Measurements from ENCODE around the gene TMEM164. TPM values are rescaled to one million over a fixed set of nuclear protein-coding genes. Genes with fewer than 3 reads are reported as not detected.

The TMEM164 gene
- total RNA-seq, 1 donor, result 7.3 TPM

DNA sequence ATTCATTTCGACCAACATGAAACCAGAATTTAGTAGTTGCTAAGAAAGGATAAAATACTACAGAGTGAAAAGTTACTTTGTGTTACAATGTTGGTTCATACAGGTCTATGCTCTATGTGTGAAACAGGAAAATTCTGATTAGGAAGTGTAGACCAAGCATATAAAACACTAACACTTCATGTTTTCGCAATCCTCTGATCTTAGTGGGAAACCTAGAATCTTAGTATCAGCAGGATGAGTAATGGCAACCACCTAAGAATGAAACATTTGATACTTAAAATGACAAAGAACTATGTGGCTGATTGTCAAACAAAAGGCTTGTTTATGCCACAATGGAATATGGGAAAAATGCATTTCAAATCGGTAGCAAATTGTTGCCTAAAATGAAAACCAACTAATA lies 198.9 kb downstream of the TMEM164 start:
- TF ChIP-seq, protein P1, sequence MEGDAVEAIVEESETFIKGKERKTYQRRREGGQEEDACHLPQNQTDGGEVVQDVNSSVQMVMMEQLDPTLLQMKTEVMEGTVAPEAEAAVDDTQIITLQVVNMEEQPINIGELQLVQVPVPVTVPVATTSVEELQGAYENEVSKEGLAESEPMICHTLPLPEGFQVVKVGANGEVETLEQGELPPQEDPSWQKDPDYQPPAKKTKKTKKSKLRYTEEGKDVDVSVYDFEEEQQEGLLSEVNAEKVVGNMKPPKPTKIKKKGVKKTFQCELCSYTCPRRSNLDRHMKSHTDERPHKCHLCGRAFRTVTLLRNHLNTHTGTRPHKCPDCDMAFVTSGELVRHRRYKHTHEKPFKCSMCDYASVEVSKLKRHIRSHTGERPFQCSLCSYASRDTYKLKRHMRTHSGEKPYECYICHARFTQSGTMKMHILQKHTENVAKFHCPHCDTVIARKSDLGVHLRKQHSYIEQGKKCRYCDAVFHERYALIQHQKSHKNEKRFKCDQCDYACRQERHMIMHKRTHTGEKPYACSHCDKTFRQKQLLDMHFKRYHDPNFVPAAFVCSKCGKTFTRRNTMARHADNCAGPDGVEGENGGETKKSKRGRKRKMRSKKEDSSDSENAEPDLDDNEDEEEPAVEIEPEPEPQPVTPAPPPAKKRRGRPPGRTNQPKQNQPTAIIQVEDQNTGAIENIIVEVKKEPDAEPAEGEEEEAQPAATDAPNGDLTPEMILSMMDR (IDR thresholded peaks at IDR 0.05; ENCODE audit: insufficient read depth, low read length), result no peak
- H3K4me3 ChIP-seq (ENCODE audit: low read depth, low read length), result no peak overlapping the region
- peak; percentile 6 for DNase-seq (ENCODE audit: low read depth)

DNA sequence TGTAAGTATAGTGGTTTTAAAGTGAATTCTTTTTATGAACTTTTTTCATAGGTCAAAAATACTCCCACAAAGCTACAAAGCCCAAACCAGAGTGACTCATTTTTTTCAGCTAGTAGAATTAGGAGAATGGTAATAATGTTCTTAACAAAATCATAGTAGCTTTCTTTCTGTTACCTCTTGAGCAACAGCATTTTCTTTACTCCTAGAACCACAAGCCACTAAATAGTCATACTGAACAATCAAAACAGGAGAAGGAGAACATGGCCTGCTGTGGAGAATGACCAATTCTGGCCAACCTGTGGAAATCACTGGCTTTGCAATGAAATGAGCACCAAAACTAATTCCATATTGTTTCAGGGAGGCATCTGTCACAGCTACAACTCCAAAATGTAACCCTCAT lies 202.1 kb downstream of the TMEM164 start:
- H3K4me3 ChIP-seq (ENCODE audit: low read depth, low read length), result no peak overlapping the region
- TF ChIP-seq, protein P1 (IDR thresholded peaks at IDR 0.05; ENCODE audit: insufficient read depth, low read length), result no peak
- peak; percentile 59 for DNase-seq (ENCODE audit: low read depth)

DNA sequence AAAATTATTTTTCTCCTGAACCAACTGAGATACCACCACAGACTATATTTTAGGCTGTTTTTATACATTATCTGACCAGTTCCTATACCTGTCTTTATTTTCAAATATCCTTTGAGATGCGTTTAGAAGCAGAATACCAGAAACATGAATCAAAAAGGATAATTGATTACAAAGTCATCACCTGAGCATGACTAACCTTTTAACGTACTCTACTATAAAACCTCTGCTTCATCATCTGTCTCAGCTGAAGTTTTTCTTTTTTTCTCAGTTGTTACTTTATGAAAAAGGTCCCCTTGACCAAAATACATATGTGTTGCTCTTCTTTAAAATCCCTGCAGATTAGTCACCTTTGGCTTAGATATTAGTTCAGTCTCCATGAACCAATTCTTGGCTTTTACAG lies 205.2 kb downstream of the TMEM164 start:
- TF ChIP-seq, protein P1 (IDR thresholded peaks at IDR 0.05; ENCODE audit: insufficient read depth, low read length), result no peak
- no peak for DNase-seq (ENCODE audit: low read depth)
- H3K4me3 ChIP-seq (ENCODE audit: low read depth, low read length), result no peak overlapping the region

DNA sequence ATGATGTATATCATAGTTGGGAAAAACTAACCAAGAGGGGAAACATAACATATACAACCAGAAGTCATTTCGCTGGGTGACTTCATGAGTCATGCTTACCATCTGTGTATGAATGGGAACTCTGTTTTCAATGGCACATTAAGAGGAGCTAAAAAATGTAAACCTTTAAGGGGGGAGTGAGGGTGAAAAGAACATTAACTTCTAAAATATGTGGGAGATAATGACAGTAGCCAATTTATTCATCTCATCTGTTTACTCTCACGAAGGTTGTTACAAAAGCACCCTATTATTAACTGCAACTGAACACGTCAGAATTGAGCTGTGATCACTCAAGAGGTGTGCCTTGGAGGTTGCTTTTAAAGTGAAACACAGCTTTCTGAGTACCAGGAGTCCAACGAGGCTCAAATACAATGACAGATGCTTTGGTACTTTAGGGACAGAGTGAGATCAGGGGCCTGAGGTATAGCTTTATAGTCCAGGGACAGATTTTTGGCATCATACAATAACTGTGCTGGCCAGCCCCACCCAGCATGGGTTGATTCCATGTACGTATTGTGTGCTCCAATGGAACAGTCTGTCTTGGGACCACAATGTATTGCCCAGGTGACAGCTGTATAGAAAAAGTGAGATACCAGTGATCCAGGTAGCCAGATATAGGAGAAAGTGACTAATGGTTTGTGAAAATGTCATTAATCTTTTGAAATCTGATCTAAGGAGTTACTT lies 207.7 kb downstream of the TMEM164 start:
- TF ChIP-seq, protein P1 (IDR thresholded peaks at IDR 0.05; ENCODE audit: insufficient read depth, low read length), result no peak
- H3K4me3 ChIP-seq (ENCODE audit: low read depth, low read length), result no peak overlapping the region
- peak; percentile 71 for DNase-seq (ENCODE audit: low read depth)

DNA sequence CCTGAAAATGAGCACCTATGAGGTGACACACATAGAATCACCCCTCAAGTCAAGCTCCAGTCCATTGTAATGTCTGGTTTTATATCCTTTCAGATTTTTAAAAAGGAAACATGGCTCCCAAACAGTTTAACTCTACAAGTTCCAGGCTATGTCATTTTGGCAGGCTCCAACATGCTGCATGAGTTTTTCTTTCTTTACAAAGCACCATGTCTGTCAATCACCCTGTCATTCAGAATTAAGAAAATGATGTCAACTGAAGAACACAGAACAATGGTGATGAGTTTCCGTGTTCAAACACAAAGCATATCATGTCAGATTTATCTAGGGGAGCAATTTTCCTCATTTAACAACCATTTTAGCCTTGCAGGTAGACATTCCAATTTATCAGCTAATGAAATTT lies 208.4 kb downstream of the TMEM164 start:
- TF ChIP-seq, protein P1 (IDR thresholded peaks at IDR 0.05; ENCODE audit: insufficient read depth, low read length), result no peak

DNA sequence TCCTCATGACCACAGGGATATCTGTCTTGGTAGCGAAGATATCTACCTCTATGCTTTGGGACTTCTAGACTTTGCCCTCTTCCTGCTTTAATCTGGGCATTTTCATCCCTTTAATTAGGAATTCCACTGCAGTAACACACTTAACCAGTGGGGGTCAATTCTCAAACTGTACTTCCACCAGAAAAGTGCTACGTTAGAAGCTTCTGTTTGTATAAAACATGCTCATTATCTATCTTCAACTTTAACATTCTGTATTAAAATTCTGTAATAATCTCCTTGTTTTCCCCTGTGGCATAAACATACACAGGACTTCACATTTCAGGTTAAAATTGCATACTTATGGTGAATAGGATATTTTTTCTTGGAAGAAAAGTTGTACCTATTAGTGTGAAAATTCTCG lies 209.4 kb downstream of the TMEM164 start:
- TF ChIP-seq, protein P1 (IDR thresholded peaks at IDR 0.05; ENCODE audit: insufficient read depth, low read length), result peak; percentile 31
- no peak for DNase-seq (ENCODE audit: low read depth)
- H3K4me3 ChIP-seq (ENCODE audit: low read depth, low read length), result no peak overlapping the region

More for the DNA sequence above, 208.4 kb downstream of the TMEM164 start:
- H3K4me3 ChIP-seq (ENCODE audit: low read depth, low read length), result no peak overlapping the region
- no peak for DNase-seq (ENCODE audit: low read depth)

DNA sequence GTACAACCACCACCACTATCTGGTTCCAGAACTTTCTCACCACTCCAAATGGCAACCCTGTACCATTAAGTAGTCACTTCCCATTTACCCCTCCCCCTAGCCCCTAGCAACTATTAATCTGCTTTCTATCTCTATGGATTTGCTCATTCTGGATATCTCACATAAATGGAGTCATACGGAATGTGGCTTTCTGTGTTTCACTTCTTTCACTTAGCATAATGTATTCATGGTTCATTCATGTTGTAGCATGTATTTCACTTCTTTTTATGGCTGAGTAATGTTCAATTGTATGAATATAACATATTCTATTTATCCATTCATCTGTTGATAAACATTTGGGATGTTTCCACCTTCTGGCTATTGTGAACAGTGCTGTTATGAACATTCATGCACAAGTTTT lies 210.3 kb downstream of the TMEM164 start:
- no peak overlapping the region for H3K4me3 ChIP-seq (ENCODE audit: low read depth, low read length)
- DNase-seq (ENCODE audit: low read depth), result no peak
- TF ChIP-seq, protein P1 (IDR thresholded peaks at IDR 0.05; ENCODE audit: insufficient read depth, low read length), result no peak

All from fibroblast of the aortic adventitia (primary cell).